Stimulated activated CD8-positive, alpha-beta memory T cell treated with anti-CD3 and anti-CD28 coated beads, Interleukin-12 subunit alpha, Interleukin-12 subunit beta, amount 100 ng/mL, for 1 hour (primary cell): ENCODE data around the gene LBHD2.

Experiments
- DNase-seq: peaks from one replicate; pipeline ENCODE4 v3.0.0-alpha.2; 2020; ENCODE audit warnings: low read depth

Gene LBHD2

GRCh38 chr14:103121121-103121845 is 37.3 kb downstream of the LBHD2 start:
- no peak for DNase-seq

GRCh38 chr14:103121846-103122584 is 38.0 kb downstream of the LBHD2 start:
- no peak for DNase-seq

- DNase-seq, result no peak
Measured at GRCh38 chr14:103122585-103122946, 38.6 kb downstream of the LBHD2 start.

DNA sequence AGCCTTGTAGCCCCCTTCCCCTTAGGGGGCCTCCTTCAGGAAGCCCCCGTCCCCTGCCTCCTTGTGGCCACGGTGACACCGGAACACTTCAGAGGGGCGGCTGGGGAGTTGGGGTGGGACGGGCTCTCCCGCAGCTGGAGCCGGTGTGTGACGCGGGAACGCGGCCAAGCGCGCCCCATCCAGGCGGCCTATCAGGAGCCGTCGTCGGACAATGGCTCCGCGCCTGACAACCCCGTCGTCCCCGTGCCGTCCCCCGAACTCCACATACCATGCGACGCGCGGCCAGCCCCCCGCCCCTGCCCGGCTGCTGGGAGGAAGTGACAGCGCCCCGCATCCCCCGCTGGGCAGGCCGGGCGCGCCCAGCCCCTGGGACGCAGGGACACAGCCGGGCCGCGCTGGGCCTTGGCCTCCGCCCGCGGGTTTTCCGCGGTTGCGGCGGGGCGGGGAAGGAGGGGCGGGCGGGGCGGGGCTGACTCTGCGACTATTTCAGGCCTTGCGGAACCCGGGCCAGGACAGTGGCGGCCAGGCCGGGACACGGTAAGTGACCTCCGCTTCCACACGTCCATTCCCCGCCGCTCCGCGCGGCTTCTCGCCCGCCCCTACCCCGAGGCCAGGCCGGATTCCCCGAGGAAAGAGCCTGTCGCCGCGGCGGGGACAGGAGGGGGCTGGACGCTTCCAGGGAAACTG is 39.1 kb downstream of the LBHD2 start, which contains the start of gene TNFAIP2:
TSS of gene TNFAIP2 (plus strand) at position 515 of the 687 bp plus-strand sequence. CDS start 2,997 bp downstream, outside the sequence.
- no peak for DNase-seq

- DNase-seq, result no peak
Measured at GRCh38 chr14:103123634-103124500, 39.9 kb downstream of the LBHD2 start.

DNA sequence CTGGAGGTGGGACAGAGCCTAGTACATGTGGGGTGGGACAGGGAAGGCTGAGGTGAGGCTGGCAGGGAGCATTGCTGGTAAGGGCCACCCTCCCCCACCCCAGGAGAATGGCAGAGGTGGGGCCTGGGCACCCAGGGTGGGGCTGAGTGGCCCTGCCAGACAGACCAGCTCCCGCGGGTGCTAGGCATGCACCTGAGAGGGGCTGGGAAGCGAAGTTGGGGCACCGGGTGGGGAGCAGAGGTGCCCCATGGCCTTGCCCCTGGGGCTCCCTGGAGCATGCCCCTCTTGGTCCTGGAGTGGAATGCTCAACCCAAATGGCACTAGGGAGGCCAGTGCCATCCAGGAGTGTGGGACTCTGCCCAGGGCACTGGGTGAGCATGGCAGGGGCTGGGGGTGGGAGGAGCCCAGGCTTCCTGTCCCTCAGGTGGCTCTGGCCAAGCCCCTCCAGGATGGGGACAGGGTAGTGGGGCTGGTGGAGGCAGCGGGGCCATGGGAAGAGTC is 40.5 kb downstream of the LBHD2 start:
- no peak for DNase-seq

DNA sequence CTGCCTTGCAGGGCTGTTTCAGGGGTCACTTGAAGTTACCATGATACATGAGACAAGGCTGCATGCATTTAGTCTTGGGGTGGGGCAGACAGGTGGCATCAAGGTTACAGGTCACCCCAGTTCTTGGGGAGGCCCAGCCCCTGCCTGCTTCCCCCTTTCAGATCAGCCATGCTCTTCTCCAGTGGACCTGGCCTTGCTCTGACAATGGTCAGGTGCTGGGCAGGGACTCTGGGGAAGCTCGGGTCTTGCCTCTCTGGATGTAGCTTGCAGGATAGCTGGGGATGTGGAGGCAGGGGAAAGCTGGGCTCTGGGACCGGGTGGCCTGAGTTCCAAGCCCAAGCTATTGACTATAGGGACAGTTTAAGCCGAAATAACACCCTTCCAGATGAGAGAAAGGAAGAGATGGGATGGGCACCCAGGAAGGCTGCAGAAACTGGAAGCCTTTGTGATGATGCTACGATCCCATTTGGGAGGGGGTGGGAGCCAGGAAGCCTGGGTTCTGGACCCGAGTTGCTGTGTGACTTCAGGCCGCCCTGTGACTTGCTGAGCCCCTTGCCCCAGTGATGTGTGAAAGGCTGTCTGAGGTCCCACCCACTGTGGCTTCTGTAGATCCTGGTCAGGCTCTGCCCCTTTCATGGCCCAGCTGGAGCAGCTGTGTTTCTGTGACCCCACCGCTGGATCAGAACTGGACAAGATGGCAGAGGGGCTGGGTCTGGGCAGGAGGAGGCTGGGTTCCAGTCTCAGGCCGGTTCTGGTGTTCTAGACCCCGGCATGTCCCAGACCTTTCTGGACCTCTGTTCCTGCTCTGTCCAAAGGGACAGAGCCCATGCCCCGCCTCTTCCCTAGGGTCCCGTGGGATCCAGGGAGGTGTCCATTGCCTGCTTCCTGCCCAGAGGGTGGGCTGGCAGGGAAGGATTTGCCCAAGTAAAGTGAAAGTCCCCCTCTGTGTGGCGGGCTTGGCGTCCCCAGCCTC is 41.4 kb downstream of the LBHD2 start:
- DNase-seq, result no peak

DNA sequence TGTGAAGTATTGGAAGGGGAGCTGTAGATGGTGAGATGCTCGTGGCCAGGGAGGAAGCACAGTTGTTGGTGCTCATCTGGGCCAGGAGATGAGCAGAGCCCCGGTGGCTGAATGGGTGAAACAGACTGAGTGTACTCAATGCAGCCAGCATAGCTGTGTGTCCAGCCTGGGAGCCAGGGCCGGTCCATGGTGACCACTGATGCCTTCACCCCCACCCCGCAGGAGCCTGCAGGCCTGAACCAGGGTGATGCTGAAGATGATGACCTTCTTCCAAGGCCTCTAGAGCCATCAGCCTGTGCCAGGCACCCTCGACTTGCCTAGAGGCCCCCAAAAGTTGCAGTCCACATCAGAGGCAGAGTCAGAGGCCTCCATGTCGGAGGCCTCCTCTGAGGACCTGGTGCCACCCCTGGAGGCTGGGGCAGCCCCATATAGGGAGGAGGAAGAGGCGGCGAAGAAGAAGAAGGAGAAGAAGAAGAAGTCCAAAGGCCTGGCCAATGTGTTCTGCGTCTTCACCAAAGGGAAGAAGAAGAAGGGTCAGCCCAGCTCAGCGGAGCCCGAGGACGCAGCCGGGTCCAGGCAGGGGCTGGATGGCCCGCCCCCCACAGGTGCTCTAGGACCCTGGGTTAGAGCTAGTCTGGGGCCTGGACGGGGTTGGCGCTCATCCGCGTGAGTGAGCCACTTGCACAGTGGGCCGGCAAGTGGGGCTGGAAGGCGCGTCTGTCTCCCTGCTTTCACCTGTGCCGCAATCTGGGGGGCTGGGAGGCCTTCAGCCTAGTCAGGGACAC is 42.3 kb downstream of the LBHD2 start:
- no peak for DNase-seq

DNA sequence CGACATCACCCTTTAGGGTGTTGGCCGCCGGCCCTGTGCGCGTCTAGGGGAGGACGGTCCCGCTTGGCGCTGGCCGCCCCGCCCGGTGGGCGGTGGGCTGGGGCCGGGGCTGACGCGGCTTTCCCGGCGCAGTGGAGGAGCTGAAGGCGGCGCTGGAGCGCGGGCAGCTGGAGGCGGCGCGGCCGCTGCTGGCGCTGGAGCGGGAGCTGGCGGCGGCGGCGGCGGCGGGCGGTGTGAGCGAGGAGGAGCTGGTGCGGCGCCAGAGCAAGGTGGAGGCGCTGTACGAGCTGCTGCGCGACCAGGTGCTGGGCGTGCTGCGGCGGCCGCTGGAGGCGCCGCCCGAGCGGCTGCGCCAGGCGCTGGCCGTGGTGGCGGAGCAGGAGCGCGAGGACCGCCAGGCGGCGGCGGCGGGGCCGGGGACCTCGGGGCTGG is 42.9 kb downstream of the LBHD2 start:
- DNase-seq, result no peak

DNA sequence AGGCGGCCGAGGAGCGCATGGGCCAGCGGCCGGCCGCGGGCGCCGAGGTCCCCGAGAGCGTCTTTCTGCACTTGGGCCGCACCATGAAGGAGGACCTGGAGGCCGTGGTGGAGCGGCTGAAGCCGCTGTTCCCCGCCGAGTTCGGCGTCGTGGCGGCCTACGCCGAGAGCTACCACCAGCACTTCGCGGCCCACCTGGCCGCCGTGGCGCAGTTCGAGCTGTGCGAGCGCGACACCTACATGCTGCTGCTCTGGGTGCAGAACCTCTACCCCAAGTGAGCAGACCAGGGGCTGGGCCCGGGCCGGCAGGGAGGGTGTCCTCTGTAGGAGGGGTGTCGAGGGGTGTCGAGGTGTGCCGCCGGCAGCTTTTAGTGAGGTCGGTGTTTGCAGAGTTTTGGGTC is 43.3 kb downstream of the LBHD2 start:
- no peak for DNase-seq

DNA sequence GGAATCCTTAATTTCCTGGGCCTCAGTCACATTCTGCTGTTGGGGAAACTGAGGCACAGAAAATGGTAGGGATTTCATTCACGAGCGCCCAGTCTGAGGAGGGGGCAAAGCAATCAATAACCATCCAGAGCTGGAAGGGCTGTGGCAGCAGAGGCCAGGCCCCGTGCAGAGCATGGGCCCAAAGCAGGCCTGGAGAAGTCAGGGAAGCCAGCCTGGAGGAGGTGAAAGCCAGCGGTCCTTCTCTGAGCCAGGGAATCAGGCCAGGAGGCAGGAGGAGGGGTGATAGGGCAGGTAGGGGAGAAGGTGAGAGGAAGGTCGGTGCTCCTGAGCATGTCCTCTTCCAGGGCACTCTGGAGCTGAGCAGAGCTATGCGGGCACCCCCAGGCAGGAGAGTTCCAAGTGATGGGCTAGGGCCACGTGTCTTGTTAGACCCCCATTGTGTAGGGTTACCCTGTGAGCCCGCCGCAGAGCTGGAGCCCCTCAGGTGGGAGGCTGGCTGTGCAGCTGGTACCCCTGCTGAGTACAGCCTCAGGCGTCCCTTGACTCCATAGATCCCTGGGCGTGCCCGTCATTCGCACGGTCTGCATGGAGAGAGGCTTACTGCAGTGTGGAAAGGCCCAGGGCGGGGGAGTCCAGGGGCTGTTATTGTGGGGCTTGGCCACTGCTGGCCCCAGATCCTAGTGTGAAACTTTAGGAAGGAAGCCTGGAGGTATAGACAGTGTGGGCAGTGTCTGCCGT is 44.0 kb downstream of the LBHD2 start:
- DNase-seq, result no peak

DNA sequence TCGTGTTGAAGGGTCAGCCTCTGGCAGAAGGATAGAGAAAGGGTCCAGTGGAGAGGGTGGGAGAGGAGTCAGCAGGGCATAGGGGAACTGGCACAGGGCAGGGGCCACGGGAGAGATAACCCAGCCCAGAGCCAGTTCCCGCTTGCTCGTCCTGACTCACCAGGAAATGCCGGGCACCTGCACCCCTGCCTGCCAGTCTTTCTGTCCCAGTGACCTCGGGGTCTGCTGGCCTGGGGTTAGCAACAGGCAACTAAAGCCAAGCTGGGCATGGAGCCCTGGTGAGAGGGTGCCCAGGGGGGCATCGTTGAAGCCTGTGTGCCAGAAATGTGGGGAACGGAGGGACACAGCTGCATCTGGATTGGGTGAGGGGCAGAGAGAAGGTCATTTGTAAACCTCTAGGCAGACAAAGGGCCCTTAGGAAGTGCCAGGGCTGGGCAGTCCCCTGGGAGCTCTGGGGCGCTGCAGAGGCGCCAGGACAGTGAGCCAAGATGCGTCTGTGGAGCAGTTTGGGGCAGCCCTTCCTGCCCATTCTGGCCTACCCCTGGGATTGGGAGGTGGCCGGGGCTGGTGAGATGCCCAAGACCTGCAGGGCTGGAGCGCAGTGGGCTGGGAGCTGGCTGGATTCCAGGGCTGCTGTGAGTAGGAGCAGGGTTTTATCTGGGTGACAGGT is 44.8 kb downstream of the LBHD2 start:
- no peak for DNase-seq

DNA sequence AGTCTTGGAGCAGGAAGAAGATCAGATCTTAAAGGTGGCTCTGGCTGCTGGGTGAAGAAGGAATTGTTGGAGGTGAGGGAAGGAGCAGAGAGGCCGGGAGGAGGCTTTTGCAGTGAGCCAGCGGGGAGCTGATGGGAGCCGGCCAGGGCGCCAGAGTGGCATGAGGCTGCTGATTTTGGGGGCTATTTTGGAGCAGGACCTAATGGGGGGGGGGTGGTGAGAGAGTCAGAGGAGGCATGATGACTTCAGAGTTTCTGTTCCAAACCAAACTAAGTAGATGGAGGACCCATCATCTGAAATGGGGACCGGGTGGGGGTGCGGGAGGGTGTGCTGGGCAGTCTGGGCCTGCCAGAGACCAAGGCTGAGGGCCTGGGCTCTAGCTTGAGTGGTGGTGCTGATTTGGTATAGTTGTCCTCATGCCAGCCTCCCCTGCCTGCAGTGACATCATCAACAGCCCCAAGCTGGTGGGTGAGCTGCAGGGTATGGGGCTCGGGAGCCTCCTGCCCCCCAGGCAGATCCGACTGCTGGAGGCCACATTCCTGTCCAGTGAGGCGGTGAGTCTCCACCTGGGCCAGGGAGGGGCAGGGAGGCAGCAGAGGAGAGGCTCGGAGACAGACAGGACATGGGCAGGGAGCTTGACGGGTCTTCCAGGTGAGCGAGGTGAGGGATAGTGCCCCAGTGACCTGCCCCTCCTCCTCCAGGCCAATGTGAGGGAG is 45.4 kb downstream of the LBHD2 start:
- no peak for DNase-seq

- DNase-seq, result no peak
Measured at GRCh38 chr14:103130017-103130764, 46.2 kb downstream of the LBHD2 start.

DNA sequence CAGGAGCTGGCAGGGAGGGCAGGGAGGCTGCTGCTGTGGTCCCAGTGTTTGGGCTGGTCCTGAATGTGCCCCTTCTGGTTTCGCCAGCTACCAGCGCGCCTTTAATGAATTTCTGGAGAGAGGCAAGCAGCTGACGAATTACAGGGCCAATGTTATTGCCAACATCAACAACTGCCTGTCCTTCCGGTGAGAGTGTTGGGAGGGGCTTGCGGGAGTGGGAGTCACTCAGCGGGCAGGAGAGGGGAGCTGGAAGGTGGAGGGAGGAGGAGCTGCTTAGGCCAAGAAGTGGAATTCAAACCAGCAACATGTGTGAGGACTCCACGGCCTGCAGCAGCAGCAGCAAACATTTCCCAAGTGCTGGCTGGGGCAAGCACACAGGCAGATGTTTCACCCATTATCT is 47.0 kb downstream of the LBHD2 start:
- DNase-seq, result no peak

DNA sequence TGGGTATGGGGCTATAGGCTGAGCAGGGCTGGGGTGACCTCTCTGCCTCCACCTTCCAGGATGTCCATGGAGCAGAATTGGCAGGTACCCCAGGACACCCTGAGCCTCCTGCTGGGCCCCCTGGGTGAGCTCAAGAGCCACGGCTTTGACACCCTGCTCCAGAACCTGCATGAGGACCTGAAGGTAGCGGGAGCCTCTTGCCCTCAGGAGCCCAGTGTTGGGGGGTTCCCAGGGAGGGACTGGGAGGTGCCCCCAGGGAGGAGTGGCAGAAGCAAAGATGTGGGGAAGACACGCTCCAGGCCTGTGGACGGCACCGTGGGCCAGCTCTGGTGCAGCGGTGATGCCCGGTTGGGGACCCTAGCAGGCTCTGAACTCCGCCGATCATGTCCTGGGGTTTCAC is 47.6 kb downstream of the LBHD2 start:
- DNase-seq, result no peak
